Measurements from ENCODE around the gene ULK2. TPM values are rescaled to one million over a fixed set of nuclear protein-coding genes. Genes with fewer than 3 reads are reported as not detected.

ULK2 gene
- total RNA-seq, 4 donors from 2014 or later: 7.4 to 20.4 (median 14.2) TPM

DNA sequence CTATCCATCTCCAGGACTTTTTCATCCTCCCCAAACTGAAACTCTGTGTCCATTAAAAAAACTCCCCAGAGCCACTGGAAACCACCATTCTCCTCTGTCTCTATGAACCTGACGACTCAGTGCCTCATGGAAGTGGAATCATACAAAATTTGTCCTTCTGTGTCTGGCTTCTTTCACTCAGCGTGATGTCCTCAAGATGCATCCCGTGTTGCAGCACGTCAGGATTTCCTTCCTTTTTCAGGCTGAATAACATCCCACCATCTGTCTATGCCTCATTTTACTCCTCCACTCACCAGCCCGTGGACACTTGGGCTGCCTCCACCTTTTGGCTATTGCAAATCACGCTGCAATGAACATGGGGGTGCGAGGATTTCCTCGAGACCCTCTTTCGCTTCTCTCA, 107.0 kb downstream of the ULK2 start:
- in situ Hi-C loops (cut with MboI; ENCODE audit: low sequenced_read_pairs in 4 of 4): loop anchor here (5.0 to 25.0 kb wide), 4 partner anchors 113 to 398 kb away; partner anchors contain the start of genes B9D1 (in 4 of the 4) and ALDH3A2 (in 2 of the 4)
- Histone ChIP-seq H3K36me3 (no peaks in the 10 kb centered on the region), H3K4me1 (no peaks in the 10 kb centered on the region), H3K9me3 (no peaks in the 10 kb centered on the region), H3K27me3 (no peaks in the 10 kb centered on the region), H3K27ac (no peak overlapping the region), H3K4me3 (no peak overlapping the region)
- ATAC-seq: no peak
- no peak for TF ChIP-seq CTCF (IDR thresholded peaks at IDR 0.05 in 4 of 5, conservative IDR thresholded peaks at IDR 0.05 in 1 of 5)
- no peak for TF ChIP-seq POLR2A (IDR thresholded peaks at IDR 0.05)
- intact Hi-C loops (cut with DNase I; ENCODE audit: low total_unique reads): no loop called here
- no peak for DNase-seq

- Histone ChIP-seq H3K27me3 (no peaks in the 10 kb centered on the region), H3K36me3 (no peaks in the 10 kb centered on the region), H3K4me3 (no peak overlapping the region), H3K9me3 (no peaks in the 10 kb centered on the region), H3K27ac (no peak overlapping the region), H3K4me1 (no peaks in the 10 kb centered on the region)
- in situ Hi-C loops (cut with MboI; ENCODE audit: low sequenced_read_pairs in 4 of 4): loop anchor here (5.0 to 25.0 kb wide), 4 partner anchors 113 to 398 kb away; partner anchors contain the start of genes B9D1 (in 4 of the 4) and ALDH3A2 (in 2 of the 4)
- ATAC-seq (no peak), DNase-seq (no peak)
- intact Hi-C loops (cut with DNase I; ENCODE audit: low total_unique reads): no loop called here
- TF ChIP-seq POLR2A (IDR thresholded peaks at IDR 0.05) (no peak), CTCF (IDR thresholded peaks at IDR 0.05 in 4 of 5, conservative IDR thresholded peaks at IDR 0.05 in 1 of 5) (no peak)
These were observed 107.9 kb downstream of the ULK2 start for GRCh38 chr17:19759568-19760549.

- DNase-seq (no peak), ATAC-seq (no peak)
- no peak overlapping the region for H3K4me3 ChIP-seq
- H3K27me3 ChIP-seq: no peaks in the 10 kb centered on the region
- no peaks in the 10 kb centered on the region for H3K9me3 ChIP-seq
- no peaks in the 10 kb centered on the region for H3K36me3 ChIP-seq
- no peak for TF ChIP-seq CTCF (IDR thresholded peaks at IDR 0.05 in 4 of 5, conservative IDR thresholded peaks at IDR 0.05 in 1 of 5)
- TF ChIP-seq POLR2A (IDR thresholded peaks at IDR 0.05): no peak
- intact Hi-C loops (cut with DNase I; ENCODE audit: low total_unique reads): no loop called here
- in situ Hi-C loops (cut with MboI; ENCODE audit: low sequenced_read_pairs in 4 of 4): loop anchor here in 3 of 4 donors (25.0 kb wide), 1 partner anchor 395 kb away; the partner anchor contains the start of gene B9D1 (in 3 of the 3)
- no peak overlapping the region for H3K27ac ChIP-seq
- peaks cover 10 to 16% of the 10 kb centered on the region in 2 donors for H3K4me1 ChIP-seq
These were observed 110.1 kb downstream of the ULK2 start for GRCh38 chr17:19757536-19758180.

GRCh38 chr17:19756546-19756945, 111.2 kb downstream of the ULK2 start:
- Histone ChIP-seq H3K27ac (no peak overlapping the region), H3K27me3 (no peaks in the 10 kb centered on the region), H3K4me3 (no peak overlapping the region), H3K4me1 (peaks cover 17 to 24% of the 10 kb centered on the region in 2 donors), H3K9me3 (no peaks in the 10 kb centered on the region), H3K36me3 (no peaks in the 10 kb centered on the region)
- ATAC-seq (no peak), DNase-seq (no peak)
- in situ Hi-C loops (cut with MboI; ENCODE audit: low sequenced_read_pairs in 4 of 4): loop anchor here in 3 of 4 donors (25.0 kb wide), 1 partner anchor 394 kb away; the partner anchor contains the start of gene B9D1 (in 3 of the 3)
- TF ChIP-seq CTCF (IDR thresholded peaks at IDR 0.05 in 4 of 5, conservative IDR thresholded peaks at IDR 0.05 in 1 of 5): no peak
- TF ChIP-seq POLR2A (IDR thresholded peaks at IDR 0.05): no peak
- intact Hi-C loops (cut with DNase I; ENCODE audit: low total_unique reads): no loop called here
